ENCODE data around the gene TXNDC8. TPM values are rescaled to one million over a fixed set of nuclear protein-coding genes. Genes with fewer than 3 reads are reported as not detected.
"Not testable (repeated sequence)": the region's sequence is repeated elsewhere in the genome, so short reads cannot be mapped to it uniquely, and the experiment has no call there.

The TXNDC8 gene
- total and polyA plus RNA-seq, 2 experiments from 2014 or later: not detected

DNA sequence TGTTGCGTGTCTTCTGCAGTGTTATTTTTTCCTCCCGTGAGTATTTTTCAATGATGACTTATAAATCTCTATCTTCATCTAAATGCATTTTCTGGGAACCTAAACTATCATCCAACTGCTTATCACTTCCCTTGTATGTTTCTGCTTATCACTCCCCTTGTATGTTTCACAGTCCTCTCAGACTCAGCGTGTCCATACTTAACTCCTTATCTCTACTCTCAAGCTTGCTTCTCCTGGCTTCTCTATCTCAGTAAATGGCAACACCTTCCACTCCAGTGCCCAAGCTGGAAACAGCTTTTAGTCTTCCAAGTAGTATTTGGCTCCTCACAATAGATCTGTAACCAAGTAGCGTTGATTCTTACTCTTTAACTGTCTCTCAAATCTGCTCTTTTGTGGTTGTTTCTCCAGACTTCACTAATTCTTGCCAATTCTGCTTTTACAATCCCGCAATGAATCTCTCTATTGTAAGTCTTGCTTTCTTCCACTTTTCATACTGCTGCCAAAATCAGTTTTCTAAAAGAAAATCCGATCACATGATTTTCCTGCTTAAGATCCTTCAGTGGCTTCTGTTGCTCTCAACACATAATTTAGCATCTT is 33.8 kb upstream of the TXNDC8 start:
- Histone ChIP-seq H2AFZ (no peak overlapping the region), H3K27ac (no peak overlapping the region), H3K27me3 (no peaks in the 10 kb centered on the region), H3K9me3 (ENCODE audit: low read depth) (no peaks in the 10 kb centered on the region), H3K4me2 (no peak overlapping the region), H3K4me1 (ENCODE audit: insufficient read depth) (no peaks in the 10 kb centered on the region), H4K20me1 (ENCODE audit: insufficient read depth, poor library complexity, severe bottlenecking) (no peaks in the 10 kb centered on the region), H3K36me3 (replicated peaks; ENCODE audit: insufficient read depth, low read depth) (no peaks in the 10 kb centered on the region), H3K9me2 (replicated peaks; ENCODE audit: insufficient read depth) (no peaks in the 10 kb centered on the region), H3K4me3 (no peak overlapping the region), H3K79me2 (no peaks in the 10 kb centered on the region)
- 78% methylated on average over 6 of the region's 6 CpGs for WGBS (ENCODE audit: low lambda C conversion rate, missing lambda C conversion rate)
- no peak for DNase-seq (ENCODE audit: low spot score)
- TF ChIP-seq EZH2 (IDR thresholded peaks at IDR 0.05; ENCODE audit: borderline replicate concordance) (no peak), EZH2phosphoT487 (IDR thresholded peaks at IDR 0.05; ENCODE audit: low read depth, severe bottlenecking, unreplicated experiment) (no peak)
- TF ChIP-seq, protein P1, sequence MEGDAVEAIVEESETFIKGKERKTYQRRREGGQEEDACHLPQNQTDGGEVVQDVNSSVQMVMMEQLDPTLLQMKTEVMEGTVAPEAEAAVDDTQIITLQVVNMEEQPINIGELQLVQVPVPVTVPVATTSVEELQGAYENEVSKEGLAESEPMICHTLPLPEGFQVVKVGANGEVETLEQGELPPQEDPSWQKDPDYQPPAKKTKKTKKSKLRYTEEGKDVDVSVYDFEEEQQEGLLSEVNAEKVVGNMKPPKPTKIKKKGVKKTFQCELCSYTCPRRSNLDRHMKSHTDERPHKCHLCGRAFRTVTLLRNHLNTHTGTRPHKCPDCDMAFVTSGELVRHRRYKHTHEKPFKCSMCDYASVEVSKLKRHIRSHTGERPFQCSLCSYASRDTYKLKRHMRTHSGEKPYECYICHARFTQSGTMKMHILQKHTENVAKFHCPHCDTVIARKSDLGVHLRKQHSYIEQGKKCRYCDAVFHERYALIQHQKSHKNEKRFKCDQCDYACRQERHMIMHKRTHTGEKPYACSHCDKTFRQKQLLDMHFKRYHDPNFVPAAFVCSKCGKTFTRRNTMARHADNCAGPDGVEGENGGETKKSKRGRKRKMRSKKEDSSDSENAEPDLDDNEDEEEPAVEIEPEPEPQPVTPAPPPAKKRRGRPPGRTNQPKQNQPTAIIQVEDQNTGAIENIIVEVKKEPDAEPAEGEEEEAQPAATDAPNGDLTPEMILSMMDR (IDR thresholded peaks at IDR 0.05; ENCODE audit: poor library complexity): no peak

DNA sequence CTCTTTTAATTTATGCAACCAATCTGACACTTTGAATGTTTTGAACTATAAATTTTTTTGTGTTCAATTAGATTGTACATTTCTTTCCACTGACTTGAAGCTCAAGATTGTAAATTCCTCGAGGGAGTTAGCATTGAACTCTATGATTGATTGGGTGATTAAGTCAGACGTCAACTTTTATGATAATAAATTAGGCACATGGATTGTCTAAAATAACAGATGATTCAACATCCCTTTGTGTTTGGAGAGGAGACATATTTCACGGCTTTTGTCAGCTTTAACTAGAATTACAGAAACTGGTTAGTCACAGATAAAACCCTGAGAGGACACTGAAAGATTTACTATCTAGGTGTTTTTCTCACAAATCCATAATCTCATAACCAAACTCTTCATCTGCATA is 32.7 kb upstream of the TXNDC8 start:
- H3K79me2 ChIP-seq: no peaks in the 10 kb centered on the region
- H3K36me3 ChIP-seq (replicated peaks; ENCODE audit: insufficient read depth, low read depth): no peaks in the 10 kb centered on the region
- H3K27me3 ChIP-seq: no peaks in the 10 kb centered on the region
- no peaks in the 10 kb centered on the region for H3K9me2 ChIP-seq (replicated peaks; ENCODE audit: insufficient read depth)
- no peak overlapping the region for H3K4me3 ChIP-seq
- H4K20me1 ChIP-seq (ENCODE audit: insufficient read depth, poor library complexity, severe bottlenecking): no peaks in the 10 kb centered on the region
- H3K4me2 ChIP-seq: no peak overlapping the region
- TF ChIP-seq EZH2phosphoT487 (IDR thresholded peaks at IDR 0.05; ENCODE audit: low read depth, severe bottlenecking, unreplicated experiment): no peak
- TF ChIP-seq, protein P1 (IDR thresholded peaks at IDR 0.05; ENCODE audit: poor library complexity): no peak
- WGBS (ENCODE audit: low lambda C conversion rate, missing lambda C conversion rate): 48% methylated on average over 3 of the region's 3 CpGs
- DNase-seq (ENCODE audit: low spot score): no peak
- H2AFZ ChIP-seq: no peak overlapping the region
- no peaks in the 10 kb centered on the region for H3K4me1 ChIP-seq (ENCODE audit: insufficient read depth)
- H3K9me3 ChIP-seq (ENCODE audit: low read depth): no peaks in the 10 kb centered on the region
- no peak overlapping the region for H3K27ac ChIP-seq

DNA sequence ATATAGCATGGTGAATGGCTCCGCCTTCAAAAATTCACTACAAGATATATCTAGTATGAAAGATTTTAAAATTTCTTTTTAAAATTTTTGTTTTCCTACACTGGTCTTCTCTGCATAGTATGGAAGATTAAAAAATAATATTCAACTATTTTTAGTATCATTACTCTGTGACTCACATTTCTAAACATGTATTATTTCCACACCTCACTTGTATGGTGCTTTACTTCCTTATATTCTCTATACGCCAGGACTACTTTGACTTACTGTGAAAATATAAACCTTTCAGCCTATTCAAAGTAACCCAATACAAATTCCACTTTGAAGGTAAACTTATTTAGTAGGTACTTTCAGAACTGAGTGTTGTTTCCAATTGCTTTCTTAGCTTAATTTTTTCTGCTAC is 26.8 kb upstream of the TXNDC8 start:
- Histone ChIP-seq H3K27ac (no peak overlapping the region), H3K36me3 (replicated peaks; ENCODE audit: insufficient read depth, low read depth) (no peaks in the 10 kb centered on the region), H4K20me1 (ENCODE audit: insufficient read depth, poor library complexity, severe bottlenecking) (no peaks in the 10 kb centered on the region), H3K4me3 (no peak overlapping the region), H3K4me2 (no peak overlapping the region), H3K79me2 (no peaks in the 10 kb centered on the region), H3K9me3 (ENCODE audit: low read depth) (no peaks in the 10 kb centered on the region), H2AFZ (no peak overlapping the region), H3K27me3 (no peaks in the 10 kb centered on the region), H3K4me1 (ENCODE audit: insufficient read depth) (no peaks in the 10 kb centered on the region), H3K9me2 (replicated peaks; ENCODE audit: insufficient read depth) (no peaks in the 10 kb centered on the region)
- no peak for DNase-seq (ENCODE audit: low spot score)
- WGBS (ENCODE audit: low lambda C conversion rate, missing lambda C conversion rate): 97% methylated on average over 2 of the region's 2 CpGs
- TF ChIP-seq EZH2phosphoT487 (IDR thresholded peaks at IDR 0.05; ENCODE audit: low read depth, severe bottlenecking, unreplicated experiment) (no peak), EZH2 (IDR thresholded peaks at IDR 0.05; ENCODE audit: borderline replicate concordance) (no peak)
- TF ChIP-seq, protein P1 (IDR thresholded peaks at IDR 0.05; ENCODE audit: poor library complexity): no peak

DNA sequence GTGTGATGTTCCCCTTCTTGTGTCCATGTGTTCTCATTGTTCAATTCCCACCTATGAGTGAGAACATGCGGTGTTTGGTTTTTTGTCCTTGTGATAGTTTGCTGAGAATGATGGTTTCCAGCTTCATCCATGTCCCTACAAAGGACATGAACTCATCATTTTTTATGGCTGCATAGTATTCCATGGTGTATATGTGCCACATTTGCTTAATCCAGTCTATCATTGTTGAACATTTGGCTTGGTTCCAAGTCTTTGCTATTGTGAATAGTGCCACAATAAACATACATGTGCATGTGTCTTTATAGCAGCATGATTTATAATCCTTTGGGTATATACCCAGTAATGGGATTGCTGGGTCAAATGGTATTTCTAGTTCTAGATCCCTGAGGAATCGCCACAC is 21.3 kb upstream of the TXNDC8 start:
- not testable (repeated sequence) for H3K9me2 ChIP-seq (replicated peaks; ENCODE audit: insufficient read depth); H2AFZ ChIP-seq; H4K20me1 ChIP-seq (ENCODE audit: insufficient read depth, poor library complexity, severe bottlenecking); H3K4me2 ChIP-seq; H3K27me3 ChIP-seq; DNase-seq (ENCODE audit: low spot score); H3K4me1 ChIP-seq (ENCODE audit: insufficient read depth); H3K79me2 ChIP-seq; H3K9me3 ChIP-seq (ENCODE audit: low read depth); H3K27ac ChIP-seq; H3K36me3 ChIP-seq (replicated peaks; ENCODE audit: insufficient read depth, low read depth); H3K4me3 ChIP-seq
- WGBS (ENCODE audit: low lambda C conversion rate, missing lambda C conversion rate): 83% methylated on average over 1 of the region's 2 CpGs
